ENCODE data around the gene AHCYL2.

DNA sequence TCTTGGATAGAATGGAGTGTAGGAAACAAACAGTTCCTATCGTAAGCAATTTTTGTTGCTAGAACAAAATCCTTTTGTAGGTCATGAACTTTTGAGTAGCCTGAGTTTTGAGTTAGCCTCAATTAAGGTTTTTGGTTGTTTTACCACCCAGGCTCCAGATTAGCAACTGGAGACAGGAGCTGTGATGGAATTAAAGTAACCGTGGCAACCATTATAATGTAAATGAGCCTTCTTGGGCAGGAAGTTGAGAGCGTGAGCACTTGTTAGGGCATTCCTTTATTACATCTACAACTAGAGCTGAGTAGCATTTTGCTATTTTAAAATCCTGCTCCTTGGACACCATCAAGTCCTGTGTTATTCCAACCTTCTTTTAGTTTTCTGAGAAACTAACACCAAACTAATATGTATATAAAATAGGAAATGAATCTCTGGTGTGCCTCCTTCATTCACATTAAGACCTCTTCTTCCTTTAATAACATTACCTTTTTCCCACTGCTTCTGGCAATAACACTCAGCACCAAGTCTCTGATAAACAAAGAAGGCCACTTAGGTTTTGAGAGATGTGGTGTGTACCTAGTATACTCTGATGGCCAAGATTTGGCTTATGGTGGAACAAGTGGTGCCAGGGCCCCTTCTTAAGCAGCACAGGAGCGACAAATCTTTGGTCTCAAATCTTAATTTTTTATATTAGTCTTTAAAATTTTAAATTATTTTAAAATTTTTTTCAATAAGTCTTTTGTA lies 34.0 kb downstream of the AHCYL2 start:
- TF ChIP-seq, protein P1, sequence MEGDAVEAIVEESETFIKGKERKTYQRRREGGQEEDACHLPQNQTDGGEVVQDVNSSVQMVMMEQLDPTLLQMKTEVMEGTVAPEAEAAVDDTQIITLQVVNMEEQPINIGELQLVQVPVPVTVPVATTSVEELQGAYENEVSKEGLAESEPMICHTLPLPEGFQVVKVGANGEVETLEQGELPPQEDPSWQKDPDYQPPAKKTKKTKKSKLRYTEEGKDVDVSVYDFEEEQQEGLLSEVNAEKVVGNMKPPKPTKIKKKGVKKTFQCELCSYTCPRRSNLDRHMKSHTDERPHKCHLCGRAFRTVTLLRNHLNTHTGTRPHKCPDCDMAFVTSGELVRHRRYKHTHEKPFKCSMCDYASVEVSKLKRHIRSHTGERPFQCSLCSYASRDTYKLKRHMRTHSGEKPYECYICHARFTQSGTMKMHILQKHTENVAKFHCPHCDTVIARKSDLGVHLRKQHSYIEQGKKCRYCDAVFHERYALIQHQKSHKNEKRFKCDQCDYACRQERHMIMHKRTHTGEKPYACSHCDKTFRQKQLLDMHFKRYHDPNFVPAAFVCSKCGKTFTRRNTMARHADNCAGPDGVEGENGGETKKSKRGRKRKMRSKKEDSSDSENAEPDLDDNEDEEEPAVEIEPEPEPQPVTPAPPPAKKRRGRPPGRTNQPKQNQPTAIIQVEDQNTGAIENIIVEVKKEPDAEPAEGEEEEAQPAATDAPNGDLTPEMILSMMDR (IDR thresholded peaks at IDR 0.05; ENCODE audit: low read depth, low read length, poor library complexity, severe bottlenecking) = no peak
- no peak for TF ChIP-seq EZH2phosphoT487 (IDR thresholded peaks at IDR 0.05; ENCODE audit: borderline replicate concordance, low read length)
